Stimulated activated CD4-positive, alpha-beta T cell treated with anti-CD3 and anti-CD28 coated beads, Interleukin-15, amount 100 ng/mL, for 48 hours (primary cell): ENCODE data around the gene HSPB6.
"Not testable (repeated sequence)": the region's sequence is repeated elsewhere in the genome, so short reads cannot be mapped to it uniquely, and the experiment has no call there.

ENCODE experiments used
- DNase-seq, 2 donors: peaks; one replicate each; pipeline ENCODE4 v3.0.0-alpha.2; 2020; ENCODE audit warnings: low read depth in 2 of 2

HSPB6 gene

GRCh38 chr19:35786299-35787160 is 29.7 kb upstream of the HSPB6 start:
- DNase-seq, result no peak

- DNase-seq, result no peak
These were observed 28.5 kb upstream of the HSPB6 start for GRCh38 chr19:35785339-35785627.

GRCh38 chr19:35784503-35785338 is 27.9 kb upstream of the HSPB6 start:
- DNase-seq, result no peak

- DNase-seq, result no peak
These were observed 26.9 kb upstream of the HSPB6 start for GRCh38 chr19:35783469-35784434.

- no peak for DNase-seq
These were observed 25.8 kb upstream of the HSPB6 start for GRCh38 chr19:35782589-35782988.

GRCh38 chr19:35781650-35782049 is 24.8 kb upstream of the HSPB6 start:
- no peak for DNase-seq

GRCh38 chr19:35780717-35781116 is 23.9 kb upstream of the HSPB6 start:
- no peak for DNase-seq

- DNase-seq, result no peak
These were observed 23.2 kb upstream of the HSPB6 start for GRCh38 chr19:35780058-35780457.

- no peak for DNase-seq
These were observed 22.2 kb upstream of the HSPB6 start for GRCh38 chr19:35779033-35779432.

- DNase-seq, result no peak
These were observed 21.1 kb upstream of the HSPB6 start for GRCh38 chr19:35777961-35778360.

- DNase-seq, result no peak
These were observed 20.4 kb upstream of the HSPB6 start for GRCh38 chr19:35777086-35777841.

- no peak for DNase-seq
These were observed 19.4 kb upstream of the HSPB6 start for GRCh38 chr19:35776102-35776788.

- peak; percentile 98 to 100 for DNase-seq
These were observed 18.7 kb upstream of the HSPB6 start, which contains the start of gene ARHGAP33 for GRCh38 chr19:35775298-35776101. TSS of gene ARHGAP33 (plus strand) at chr19:35775564. CDS start at chr19:35775659, 95 bp downstream.

GRCh38 chr19:35775046-35775297 is 18.1 kb upstream of the HSPB6 start:
- no peak for DNase-seq

GRCh38 chr19:35774274-35775045 is 17.6 kb upstream of the HSPB6 start:
- no peak for DNase-seq

- DNase-seq, result no peak
These were observed 16.4 kb upstream of the HSPB6 start for GRCh38 chr19:35773020-35773806.

- not testable (repeated sequence) for DNase-seq
These were observed 15.5 kb upstream of the HSPB6 start for GRCh38 chr19:35772362-35772761.

GRCh38 chr19:35768082-35768421 is 11.2 kb upstream of the HSPB6 start:
- no peak for DNase-seq
